ENCODE data around the gene NAT14.

NAT14 gene, protein sequence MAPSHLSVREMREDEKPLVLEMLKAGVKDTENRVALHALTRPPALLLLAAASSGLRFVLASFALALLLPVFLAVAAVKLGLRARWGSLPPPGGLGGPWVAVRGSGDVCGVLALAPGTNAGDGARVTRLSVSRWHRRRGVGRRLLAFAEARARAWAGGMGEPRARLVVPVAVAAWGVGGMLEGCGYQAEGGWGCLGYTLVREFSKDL

GRCh38 chr19:55484593-55485438 is at the start of gene NAT14:
Gene NAT14, plus strand, starts transcription at chr19:55485188. Its CDS starts 521 bp downstream, at chr19:55485709.
- TF ChIP-seq CTCF (IDR thresholded peaks at IDR 0.05; ENCODE audit: low read depth, low read length, missing control alignments): no peak
- DNase-seq (ENCODE audit: low read depth): no peak
- in situ Hi-C loops (cut with HindIII; ENCODE audit: low sequenced_read_pairs): no loop called here
- H3K4me3 ChIP-seq (ENCODE audit: low read depth, low read length): peak within 1 kb of the TSS; percentile 68

DNA sequence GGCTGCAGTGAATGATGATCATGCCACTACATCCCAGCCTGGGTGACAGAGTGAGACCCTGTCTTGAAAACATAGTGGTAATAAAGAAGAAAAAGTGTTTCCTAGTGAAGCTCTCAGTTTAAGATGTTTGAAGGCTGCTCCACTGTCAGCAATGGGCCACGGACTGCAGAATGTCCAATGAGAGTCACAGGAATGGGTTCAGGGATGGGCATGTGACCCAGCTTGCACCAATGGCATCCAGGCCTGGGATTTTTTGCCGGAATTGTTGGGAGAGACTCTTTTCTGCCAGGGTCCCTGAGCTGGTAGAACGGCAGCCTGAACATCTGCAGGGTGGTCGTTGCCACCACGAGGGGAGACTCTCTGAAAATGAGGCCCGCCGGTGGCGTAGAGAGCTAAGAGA is 48.1 kb upstream of the NAT14 start:
- TF ChIP-seq CTCF (IDR thresholded peaks at IDR 0.05; ENCODE audit: low read depth, low read length, missing control alignments): no peak
- no peak overlapping the region for H3K4me3 ChIP-seq (ENCODE audit: low read depth, low read length)
- DNase-seq (ENCODE audit: low read depth): no peak
- in situ Hi-C loops (cut with HindIII; ENCODE audit: low sequenced_read_pairs): no loop called here

DNA sequence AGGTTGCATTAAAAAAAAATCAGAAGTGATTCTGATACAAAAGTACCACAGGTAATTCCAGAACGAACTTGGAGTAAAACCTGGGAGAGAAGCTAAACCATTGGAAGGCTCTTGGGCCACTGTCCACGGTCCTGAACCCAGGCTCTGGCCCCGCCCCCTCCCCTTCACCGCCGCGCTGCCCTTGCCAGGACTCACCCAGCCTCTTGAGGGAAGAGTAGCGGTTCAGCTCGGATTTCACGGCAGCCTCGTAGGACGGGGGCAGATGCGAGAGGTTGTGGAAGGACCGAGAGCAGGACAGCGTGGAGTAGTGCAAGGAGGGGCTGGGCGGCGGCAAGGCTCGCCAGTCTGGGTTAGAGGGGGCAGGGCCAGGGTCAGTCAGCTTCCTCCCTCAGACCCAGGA is 47.6 kb upstream of the NAT14 start:
- TF ChIP-seq CTCF (IDR thresholded peaks at IDR 0.05; ENCODE audit: low read depth, low read length, missing control alignments): no peak
- H3K4me3 ChIP-seq (ENCODE audit: low read depth, low read length): no peak overlapping the region
- no peak for DNase-seq (ENCODE audit: low read depth)
- in situ Hi-C loops (cut with HindIII; ENCODE audit: low sequenced_read_pairs): no loop called here

GRCh38 chr19:55439052-55439451 is 45.9 kb upstream of the NAT14 start:
- no peak for DNase-seq (ENCODE audit: low read depth)
- in situ Hi-C loops (cut with HindIII; ENCODE audit: low sequenced_read_pairs): no loop called here
- no peak for TF ChIP-seq CTCF (IDR thresholded peaks at IDR 0.05; ENCODE audit: low read depth, low read length, missing control alignments)
- H3K4me3 ChIP-seq (ENCODE audit: low read depth, low read length): no peak overlapping the region

DNA sequence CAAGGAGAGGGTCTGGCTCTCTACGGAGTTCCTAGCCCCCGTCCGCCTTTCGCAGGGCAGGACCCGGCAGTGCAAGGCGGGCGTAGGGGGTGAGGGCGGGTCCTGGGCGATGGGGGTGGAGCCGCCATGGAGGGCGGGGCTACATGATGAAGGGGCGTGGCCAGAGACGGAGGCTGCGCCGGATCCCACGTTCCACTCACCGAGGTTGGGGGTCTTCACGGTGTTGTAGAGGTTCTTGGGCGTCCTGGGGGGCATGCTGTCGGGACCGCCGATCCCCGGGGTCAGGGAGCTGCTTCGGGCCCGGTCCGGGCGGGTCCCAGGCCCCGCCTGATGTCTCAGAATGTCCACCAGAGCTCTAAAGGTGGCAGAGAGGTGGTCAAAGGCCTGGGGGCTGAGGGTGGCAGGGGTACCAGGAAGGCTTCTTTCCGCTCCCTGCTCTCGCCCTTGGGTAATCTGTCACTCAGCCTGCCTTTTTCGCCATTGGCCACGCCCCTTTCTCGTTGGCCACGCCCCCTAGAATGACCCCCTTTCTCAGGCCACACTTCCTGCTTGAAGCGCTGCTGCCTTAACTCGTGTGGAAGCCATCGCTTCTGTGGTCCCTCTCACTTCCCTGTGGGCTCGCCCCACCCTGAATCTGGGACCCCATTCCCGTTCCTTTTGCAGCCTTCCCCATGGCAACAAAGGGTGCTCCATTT is 44.4 kb upstream of the NAT14 start:
- DNase-seq (ENCODE audit: low read depth): no peak
- in situ Hi-C loops (cut with HindIII; ENCODE audit: low sequenced_read_pairs): no loop called here
- no peak for TF ChIP-seq CTCF (IDR thresholded peaks at IDR 0.05; ENCODE audit: low read depth, low read length, missing control alignments)
- no peak overlapping the region for H3K4me3 ChIP-seq (ENCODE audit: low read depth, low read length)

GRCh38 chr19:55441319-55441691 is 43.7 kb upstream of the NAT14 start:
- DNase-seq (ENCODE audit: low read depth): no peak
- no peak for TF ChIP-seq CTCF (IDR thresholded peaks at IDR 0.05; ENCODE audit: low read depth, low read length, missing control alignments)
- no peak overlapping the region for H3K4me3 ChIP-seq (ENCODE audit: low read depth, low read length)
- in situ Hi-C loops (cut with HindIII; ENCODE audit: low sequenced_read_pairs): no loop called here
